ENCODE results near the gene DGKB. TPM values are rescaled to one million over a fixed set of nuclear protein-coding genes. Genes with fewer than 3 reads are reported as not detected.

DGKB gene
- polyA plus RNA-seq, 4 donors, result 0.19 to 0.31 TPM; not detected in 2

GRCh38 chr7:14911077-14911476 is 8.5 kb upstream of the DGKB start:
- Histone ChIP-seq H3K4me3 (ENCODE audit: low read depth in 1 of 3, low read length in 3 of 3) (no peak overlapping the region), H3K27me3 (ENCODE audit: control insufficient read depth in 3 of 3, insufficient read depth in 3 of 3, low read length in 3 of 3) (no peaks in the 10 kb centered on the region), H3K36me3 (ENCODE audit: control insufficient read depth in 3 of 3, insufficient read depth in 2 of 3, low read depth in 1 of 3, low read length in 3 of 3) (no peaks in the 10 kb centered on the region), H3K4me1 (ENCODE audit: control insufficient read depth in 3 of 3, insufficient read depth in 2 of 3, low read depth in 1 of 3, low read length in 2 of 3) (no peaks in the 10 kb centered on the region), H3K27ac (ENCODE audit: low read depth in 1 of 3, low read length in 2 of 3) (no peak overlapping the region), H3K9me3 (ENCODE audit: control insufficient read depth in 2 of 2, insufficient read depth in 1 of 2, low read depth in 1 of 2, low read length in 1 of 2) (peaks cover 0 to 2% of the 10 kb centered on the region in 2 donors)
- FAIRE-seq, result no peak
- no peak for DNase-seq

DNA sequence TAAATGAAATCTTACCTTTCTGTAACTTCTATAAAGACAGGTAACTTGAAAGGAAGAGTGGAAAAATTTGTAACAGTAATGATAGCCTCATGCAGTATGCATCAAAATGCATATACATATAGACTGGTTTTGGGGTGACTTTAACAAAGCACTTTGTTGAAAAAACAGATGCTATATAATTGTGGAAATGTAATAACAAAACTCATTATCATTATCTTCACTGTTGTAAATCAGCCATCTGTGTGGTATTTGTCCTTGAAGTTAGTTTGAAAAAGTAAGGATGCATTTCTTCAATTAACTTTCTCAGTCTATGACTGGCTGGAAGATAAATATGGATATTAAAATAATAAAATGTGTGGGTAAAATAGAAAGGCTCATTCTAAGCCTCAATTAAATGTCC is 6.1 kb upstream of the DGKB start:
- DNase-seq (no peak), FAIRE-seq (no peak)
- Histone ChIP-seq H3K27ac (ENCODE audit: low read depth in 1 of 3, low read length in 2 of 3) (no peak overlapping the region), H3K36me3 (ENCODE audit: control insufficient read depth in 3 of 3, insufficient read depth in 2 of 3, low read depth in 1 of 3, low read length in 3 of 3) (no peaks in the 10 kb centered on the region), H3K9me3 (ENCODE audit: control insufficient read depth in 2 of 2, insufficient read depth in 1 of 2, low read depth in 1 of 2, low read length in 1 of 2) (no peaks in the 10 kb centered on the region), H3K4me3 (ENCODE audit: low read depth in 1 of 3, low read length in 3 of 3) (no peak overlapping the region), H3K27me3 (ENCODE audit: control insufficient read depth in 3 of 3, insufficient read depth in 3 of 3, low read length in 3 of 3) (no peaks in the 10 kb centered on the region), H3K4me1 (ENCODE audit: control insufficient read depth in 3 of 3, insufficient read depth in 2 of 3, low read depth in 1 of 3, low read length in 2 of 3) (no peaks in the 10 kb centered on the region)

DNA sequence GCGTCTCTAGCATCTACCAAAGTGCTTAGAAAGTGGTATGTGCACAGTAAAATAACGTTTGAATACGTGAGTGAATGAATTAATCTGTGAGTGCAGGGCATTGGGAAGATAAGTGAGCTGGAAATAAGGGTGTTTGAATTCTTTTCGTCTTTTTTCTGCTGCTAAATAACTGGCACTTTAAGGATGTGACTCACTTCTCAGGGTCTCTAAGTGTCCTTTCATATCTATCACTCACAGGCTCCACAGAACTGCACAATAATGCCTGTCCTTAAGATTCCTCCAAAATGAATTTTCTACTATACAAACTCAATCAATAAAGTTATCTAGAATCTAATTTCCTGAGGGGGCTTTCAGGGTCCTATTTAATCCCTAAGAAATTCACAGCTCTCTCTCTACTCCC is 3.2 kb upstream of the DGKB start:
- H3K27ac ChIP-seq (ENCODE audit: low read depth in 1 of 3, low read length in 2 of 3), result no peak overlapping the region
- 58 to 66% (median 64%) methylated on average over 4 of the region's 4 CpGs for WGBS, 3 donors
- no peaks in the 10 kb centered on the region for H3K9me3 ChIP-seq (ENCODE audit: control insufficient read depth in 2 of 2, insufficient read depth in 1 of 2, low read depth in 1 of 2, low read length in 1 of 2)
- FAIRE-seq (no peak), DNase-seq (no peak)
- no peaks in the 10 kb centered on the region for H3K36me3 ChIP-seq (ENCODE audit: control insufficient read depth in 3 of 3, insufficient read depth in 2 of 3, low read depth in 1 of 3, low read length in 3 of 3)
- no peaks in the 10 kb centered on the region for H3K4me1 ChIP-seq (ENCODE audit: control insufficient read depth in 3 of 3, insufficient read depth in 2 of 3, low read depth in 1 of 3, low read length in 2 of 3)
- H3K4me3 ChIP-seq (ENCODE audit: low read depth in 1 of 3, low read length in 3 of 3), result no peak overlapping the region
- H3K27me3 ChIP-seq (ENCODE audit: control insufficient read depth in 3 of 3, insufficient read depth in 3 of 3, low read length in 3 of 3), result peaks cover 0 to 15% (median 0%) of the 10 kb centered on the region in 3 donors

DNA sequence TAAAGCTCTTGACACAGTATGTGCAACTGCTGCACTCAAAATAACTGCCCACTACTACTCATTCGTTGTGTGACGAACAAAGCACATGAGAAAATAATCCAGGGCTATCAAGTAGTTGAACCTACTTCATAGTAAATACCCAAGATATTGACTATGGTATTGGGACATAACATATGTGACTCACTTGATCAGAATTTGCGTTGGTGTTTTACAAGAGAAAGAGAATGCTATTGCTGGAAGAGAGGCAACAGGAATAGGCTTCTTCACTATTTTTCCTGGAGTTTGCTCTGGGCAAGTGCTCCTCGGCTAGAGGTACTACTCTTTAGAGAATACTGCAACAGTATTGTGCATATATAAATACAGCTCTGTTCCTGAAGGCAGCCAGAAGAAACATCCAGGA is 2.5 kb downstream of the DGKB start:
- Histone ChIP-seq H3K27ac (ENCODE audit: low read depth in 1 of 3, low read length in 2 of 3) (no peak overlapping the region), H3K4me1 (ENCODE audit: control insufficient read depth in 3 of 3, insufficient read depth in 2 of 3, low read depth in 1 of 3, low read length in 2 of 3) (no peaks in the 10 kb centered on the region), H3K36me3 (ENCODE audit: control insufficient read depth in 3 of 3, insufficient read depth in 2 of 3, low read depth in 1 of 3, low read length in 3 of 3) (no peaks in the 10 kb centered on the region), H3K4me3 (ENCODE audit: low read depth in 1 of 3, low read length in 3 of 3) (no peak overlapping the region), H3K27me3 (ENCODE audit: control insufficient read depth in 3 of 3, insufficient read depth in 3 of 3, low read length in 3 of 3) (peaks cover 0 to 15% (median 0%) of the 10 kb centered on the region in 3 donors), H3K9me3 (ENCODE audit: control insufficient read depth in 2 of 2, insufficient read depth in 1 of 2, low read depth in 1 of 2, low read length in 1 of 2) (no peaks in the 10 kb centered on the region)
- 84 to 87% (median 85%) methylated on average over 4 of the region's 4 CpGs for WGBS, 3 donors
- FAIRE-seq (no peak), DNase-seq (no peak)

DNA sequence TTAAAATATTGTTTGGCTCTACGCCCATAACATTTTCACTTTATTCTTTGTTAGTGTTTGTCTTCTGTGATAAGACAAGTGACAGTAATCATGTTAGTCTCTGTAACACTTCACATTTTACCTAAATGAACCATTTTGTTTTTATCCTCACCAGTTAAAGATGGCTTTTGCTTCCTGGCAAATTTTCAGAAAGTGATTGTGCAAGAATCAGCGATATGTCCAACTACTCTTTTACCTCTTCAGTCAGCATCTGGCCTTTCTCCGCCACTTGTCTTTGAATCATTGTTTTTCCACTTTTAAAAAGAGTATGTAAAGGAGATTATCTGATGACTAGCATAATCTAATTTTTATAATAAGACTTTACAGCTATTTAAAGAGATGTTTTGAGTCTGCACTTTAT is 3.5 kb downstream of the DGKB start:
- Histone ChIP-seq H3K4me3 (ENCODE audit: low read depth in 1 of 3, low read length in 3 of 3) (no peak overlapping the region), H3K4me1 (ENCODE audit: control insufficient read depth in 3 of 3, insufficient read depth in 2 of 3, low read depth in 1 of 3, low read length in 2 of 3) (no peaks in the 10 kb centered on the region), H3K27me3 (ENCODE audit: control insufficient read depth in 3 of 3, insufficient read depth in 3 of 3, low read length in 3 of 3) (peaks cover 0 to 15% (median 0%) of the 10 kb centered on the region in 3 donors), H3K27ac (ENCODE audit: low read depth in 1 of 3, low read length in 2 of 3) (no peak overlapping the region), H3K9me3 (ENCODE audit: control insufficient read depth in 2 of 2, insufficient read depth in 1 of 2, low read depth in 1 of 2, low read length in 1 of 2) (no peaks in the 10 kb centered on the region), H3K36me3 (ENCODE audit: control insufficient read depth in 3 of 3, insufficient read depth in 2 of 3, low read depth in 1 of 3, low read length in 3 of 3) (no peaks in the 10 kb centered on the region)
- FAIRE-seq (no peak), DNase-seq (no peak)
- WGBS, 3 donors, result 71 to 80% (median 75%) methylated on average over 3 of the region's 3 CpGs

DNA sequence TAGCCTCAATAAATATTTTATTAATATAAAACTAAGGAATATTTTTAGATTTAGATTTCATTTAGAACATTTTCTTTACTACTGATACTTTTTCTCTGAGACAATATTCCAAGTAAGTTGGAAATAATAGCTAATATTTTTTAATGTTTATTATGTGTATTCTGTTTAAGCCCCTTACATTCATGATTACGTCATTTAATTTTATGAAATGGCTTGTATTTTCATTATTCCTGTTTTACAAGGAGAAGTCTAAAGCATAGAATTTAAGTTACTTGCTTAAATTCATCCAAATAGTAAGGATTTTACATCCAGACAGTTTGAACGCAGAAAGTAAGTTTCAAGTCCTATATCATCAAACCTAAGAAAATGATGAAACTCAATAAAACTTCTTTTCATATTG is 6.1 kb downstream of the DGKB start:
- no peaks in the 10 kb centered on the region for H3K9me3 ChIP-seq (ENCODE audit: control insufficient read depth in 2 of 2, insufficient read depth in 1 of 2, low read depth in 1 of 2, low read length in 1 of 2)
- no peak overlapping the region for H3K4me3 ChIP-seq (ENCODE audit: low read depth in 1 of 3, low read length in 3 of 3)
- H3K27ac ChIP-seq (ENCODE audit: low read depth in 1 of 3, low read length in 2 of 3), result no peak overlapping the region
- DNase-seq (no peak), FAIRE-seq (no peak)
- H3K36me3 ChIP-seq (ENCODE audit: control insufficient read depth in 3 of 3, insufficient read depth in 2 of 3, low read depth in 1 of 3, low read length in 3 of 3), result no peaks in the 10 kb centered on the region
- no peaks in the 10 kb centered on the region for H3K27me3 ChIP-seq (ENCODE audit: control insufficient read depth in 3 of 3, insufficient read depth in 3 of 3, low read length in 3 of 3)
- WGBS, 3 donors, result 93 to 97% (median 95%) methylated on average over 2 of the region's 2 CpGs
- no peaks in the 10 kb centered on the region for H3K4me1 ChIP-seq (ENCODE audit: control insufficient read depth in 3 of 3, insufficient read depth in 2 of 3, low read depth in 1 of 3, low read length in 2 of 3)

DNA sequence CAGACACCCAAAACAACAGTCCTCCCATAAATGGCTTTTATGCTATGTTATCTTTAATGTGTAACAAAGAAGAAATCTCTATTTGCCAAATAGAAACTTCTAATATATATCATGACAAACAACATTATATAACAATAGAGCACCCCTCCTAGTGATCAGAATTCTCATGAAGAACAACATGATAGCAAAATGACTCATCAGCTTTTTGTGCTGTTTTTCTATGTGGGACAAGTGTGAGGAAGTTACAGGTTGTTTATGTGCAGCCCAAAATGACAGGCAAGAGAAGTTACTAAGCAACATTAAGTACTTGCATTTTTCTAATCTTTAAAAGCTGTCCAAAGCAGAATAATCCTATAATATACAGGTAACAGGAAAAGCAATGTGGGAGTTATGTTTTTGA is 7.7 kb downstream of the DGKB start:
- Histone ChIP-seq H3K9me3 (ENCODE audit: control insufficient read depth in 2 of 2, insufficient read depth in 1 of 2, low read depth in 1 of 2, low read length in 1 of 2) (no peaks in the 10 kb centered on the region), H3K4me1 (ENCODE audit: control insufficient read depth in 3 of 3, insufficient read depth in 2 of 3, low read depth in 1 of 3, low read length in 2 of 3) (no peaks in the 10 kb centered on the region), H3K4me3 (ENCODE audit: low read depth in 1 of 3, low read length in 3 of 3) (no peak overlapping the region), H3K27me3 (ENCODE audit: control insufficient read depth in 3 of 3, insufficient read depth in 3 of 3, low read length in 3 of 3) (no peaks in the 10 kb centered on the region), H3K36me3 (ENCODE audit: control insufficient read depth in 3 of 3, insufficient read depth in 2 of 3, low read depth in 1 of 3, low read length in 3 of 3) (no peaks in the 10 kb centered on the region), H3K27ac (ENCODE audit: low read depth in 1 of 3, low read length in 2 of 3) (no peak overlapping the region)
- FAIRE-seq (no peak), DNase-seq (no peak)

GRCh38 chr7:14892961-14893360 is 9.6 kb downstream of the DGKB start:
- Histone ChIP-seq H3K4me1 (ENCODE audit: control insufficient read depth in 3 of 3, insufficient read depth in 2 of 3, low read depth in 1 of 3, low read length in 2 of 3) (no peaks in the 10 kb centered on the region), H3K36me3 (ENCODE audit: control insufficient read depth in 3 of 3, insufficient read depth in 2 of 3, low read depth in 1 of 3, low read length in 3 of 3) (no peaks in the 10 kb centered on the region), H3K27me3 (ENCODE audit: control insufficient read depth in 3 of 3, insufficient read depth in 3 of 3, low read length in 3 of 3) (no peaks in the 10 kb centered on the region), H3K27ac (ENCODE audit: low read depth in 1 of 3, low read length in 2 of 3) (no peak overlapping the region), H3K4me3 (ENCODE audit: low read depth in 1 of 3, low read length in 3 of 3) (no peak overlapping the region), H3K9me3 (ENCODE audit: control insufficient read depth in 2 of 2, insufficient read depth in 1 of 2, low read depth in 1 of 2, low read length in 1 of 2) (no peaks in the 10 kb centered on the region)
- WGBS, 3 donors, result 48 to 63% (median 56%) methylated on average over 2 of the region's 2 CpGs
- no peak for FAIRE-seq
- DNase-seq, result no peak

- Histone ChIP-seq H3K4me3 (ENCODE audit: low read depth in 1 of 3, low read length in 3 of 3) (no peak overlapping the region), H3K36me3 (ENCODE audit: control insufficient read depth in 3 of 3, insufficient read depth in 2 of 3, low read depth in 1 of 3, low read length in 3 of 3) (no peaks in the 10 kb centered on the region), H3K27me3 (ENCODE audit: control insufficient read depth in 3 of 3, insufficient read depth in 3 of 3, low read length in 3 of 3) (no peaks in the 10 kb centered on the region), H3K9me3 (ENCODE audit: control insufficient read depth in 2 of 2, insufficient read depth in 1 of 2, low read depth in 1 of 2, low read length in 1 of 2) (no peaks in the 10 kb centered on the region), H3K4me1 (ENCODE audit: control insufficient read depth in 3 of 3, insufficient read depth in 2 of 3, low read depth in 1 of 3, low read length in 2 of 3) (no peaks in the 10 kb centered on the region), H3K27ac (ENCODE audit: low read depth in 1 of 3, low read length in 2 of 3) (no peak overlapping the region)
- WGBS, 3 donors, result 90 to 96% (median 94%) methylated on average over 3 of the region's 3 CpGs
- no peak for DNase-seq
- FAIRE-seq, result no peak
These were observed 11.3 kb downstream of the DGKB start for GRCh38 chr7:14891289-14891688.
